GM12873 (cell line): ENCODE measurements around the gene ADK.

Source experiments
- CTCF ChIP-seq: IDR thresholded peaks from 2 replicates; pipeline ENCODE4 v1.5.1; 2012; ENCODE audit warnings: low read depth, mild to moderate bottlenecking, moderate library complexity, low read length, control low read depth; ENCODE audit not compliant: insufficient read depth; ENCODE audit errors: missing control alignments

Gene ADK

GRCh38 chr10:74644738-74645137, 493.7 kb downstream of the ADK start:
- TF ChIP-seq CTCF: no peak

GRCh38 chr10:74645692-74646091, 494.7 kb downstream of the ADK start:
- no peak for TF ChIP-seq CTCF

- no peak for TF ChIP-seq CTCF
Observed at GRCh38 chr10:74650613-74651012, 499.6 kb downstream of the ADK start.

- TF ChIP-seq CTCF: no peak
Observed at GRCh38 chr10:74651565-74651964, 500.5 kb downstream of the ADK start.

GRCh38 chr10:74652664-74653063, 501.6 kb downstream of the ADK start:
- no peak for TF ChIP-seq CTCF

- TF ChIP-seq CTCF: no peak
Observed at GRCh38 chr10:74658511-74658910, 507.5 kb downstream of the ADK start.

GRCh38 chr10:74662635-74663034, 511.6 kb downstream of the ADK start:
- TF ChIP-seq CTCF: no peak

- TF ChIP-seq CTCF: no peak
Observed at GRCh38 chr10:74669210-74669609, 518.2 kb downstream of the ADK start.
